Esophagus muscularis mucosa (tissue), 4 donors: ENCODE measurements around the gene FBXW12. TPM values are rescaled to one million over a fixed set of nuclear protein-coding genes. Genes with fewer than 3 reads are reported as not detected.

Experiments
- DNase-seq: peaks from one replicate; pipeline ENCODE4 v3.0.0-alpha.2; 2017; ENCODE audit errors: extremely low spot score
- H3K27ac ChIP-seq, 4 donors: fragments of 200-600 bp; sonication (generic); replicated peaks in 1 of 4; 1 replicate in 3 of 4; 2 replicates in 1 of 4; pipeline ENCODE4 v1.5.1; 2016 to 2019; ENCODE audit warnings: mild to moderate bottlenecking in 1 of 4
- H3K27me3 ChIP-seq, 4 donors: fragments of 200-600 bp; sonication (generic); one replicate each; pipeline versions ENCODE4 v1.5.1 to v1.6.0; 2016 to 2019
- H3K36me3 ChIP-seq, 4 donors: fragments of 200-600 bp; sonication (generic); one replicate each; pipeline ENCODE4 v1.5.1; 2016 to 2019
- H3K4me1 ChIP-seq, 4 donors: fragments of 200-600 bp; sonication (generic); one replicate each; pipeline ENCODE4 v1.5.1; 2016 to 2019
- H3K4me3 ChIP-seq, 4 donors: fragments of 200-600 bp; sonication (generic); 1 replicate in 2 of 4; 2 replicates in 2 of 4; pipeline ENCODE4 v1.5.1; 2016 to 2019; ENCODE audit warnings: mild to moderate bottlenecking in 4 of 4, moderate library complexity in 1 of 4
- H3K9me3 ChIP-seq, 4 donors: fragments of 200-600 bp; sonication (generic); 1 replicate in 3 of 4; 2 replicates in 1 of 4; pipeline ENCODE4 v1.5.1; 2016 to 2019
- CTCF ChIP-seq, 3 experiments: fragments of 200-600 bp in 2 of 3; fragments of 450-650 bp in 1 of 3; sonication (generic) in 2 of 3; IDR thresholded peaks; one replicate each; pipeline ENCODE4 v1.5.1; 2017 to 2019; ENCODE audit warnings: antibody characterized with exemption in 3 of 3, mild to moderate bottlenecking in 2 of 3, moderate library complexity in 1 of 3
- EP300 ChIP-seq: sonication (generic); formaldehyde crosslinking; IDR thresholded peaks from one replicate; pipeline ENCODE4 v1.6.1; 2017; ENCODE audit warnings: antibody characterized with exemption
- POLR2A ChIP-seq: fragments of 450-650 bp; IDR thresholded peaks from one replicate; pipeline ENCODE4 v1.6.1; 2017; ENCODE audit warnings: antibody characterized with exemption, moderate library complexity, mild to moderate bottlenecking, low read depth
- POLR2AphosphoS5 ChIP-seq, 2 donors: sonication (generic); formaldehyde crosslinking; IDR thresholded peaks; one replicate each; pipeline ENCODE4 v1.6.1; 2017; ENCODE audit warnings: antibody characterized with exemption in 2 of 2
- WGBS: methylation state at CpG from one replicate; pipeline ENCODE4 v1.1.5; 2018; 5-methylcytosine and 5-hydroxymethylcytosine counted together
- intact Hi-C: fragments of 100-400 bp; cut with DNase I; formaldehyde crosslinking; loops from one replicate; pipeline ENCODE4 v1.15.1; 2023
- total RNA-seq, 4 donors: library from RNA; depleted of rRNA; stranded (reverse); fragments of >200 nt; gene quantifications; one replicate each; pipeline versions ENCODE4 v1.1.0 to v1.2.1, GENCODE V29; 2016

Gene FBXW12
- total RNA-seq, 4 donors from 2014 or later, result 0.65 TPM; not detected in 3

- H3K36me3 ChIP-seq, result peaks cover 5 to 40% (median 21%) of the 10 kb centered on the region in 4 donors
- TF ChIP-seq POLR2AphosphoS5 (IDR thresholded peaks at IDR 0.05) (peak; percentile 29 to 50), POLR2A (no peak)
- intact Hi-C loops, result no loop called here
- H3K27me3 ChIP-seq, result no peaks in the 10 kb centered on the region
- H3K27ac ChIP-seq, result peak overlapping the region; percentile 93 to 99 (median 98)
- peak overlapping the region; percentile 7 to 89 (median 80) for H3K4me3 ChIP-seq
- H3K4me1 ChIP-seq, result peaks cover 52 to 87% (median 78%) of the 10 kb centered on the region in 4 donors
- no peak for DNase-seq
- no peaks in the 10 kb centered on the region for H3K9me3 ChIP-seq
- WGBS, result 43% methylated on average over 8 of the region's 13 CpGs
Measured at GRCh38 chr3:48425281-48425812, 53.3 kb downstream of the FBXW12 start.

- peaks cover 54 to 89% (median 87%) of the 10 kb centered on the region in 4 donors for H3K4me1 ChIP-seq
- TF ChIP-seq POLR2AphosphoS5 (IDR thresholded peaks at IDR 0.05), result peak; percentile 64 to 88
- TF ChIP-seq CTCF (IDR thresholded peaks at IDR 0.05), result no peak
- no peaks in the 10 kb centered on the region for H3K9me3 ChIP-seq
- intact Hi-C loops, result no loop called here
- H3K36me3 ChIP-seq, result peaks cover 0 to 29% (median 15%) of the 10 kb centered on the region in 4 donors
- DNase-seq, result no peak
- peak overlapping the region; percentile 77 to 92 (median 86) for H3K4me3 ChIP-seq
- WGBS, result 14% methylated on average over 7 of the region's 11 CpGs
- no peaks in the 10 kb centered on the region for H3K27me3 ChIP-seq
- H3K27ac ChIP-seq, result peak overlapping the region; percentile 93 to 99 (median 98)
Measured at GRCh38 chr3:48426401-48426909, 54.4 kb downstream of the FBXW12 start.

GRCh38 chr3:48426944-48427629 is 55.1 kb downstream of the FBXW12 start:
- peaks cover 52 to 90% (median 85%) of the 10 kb centered on the region in 4 donors for H3K4me1 ChIP-seq
- peak overlapping the region; percentile 93 to 99 (median 98) for H3K27ac ChIP-seq
- WGBS, result 48% methylated on average over 8 of the region's 8 CpGs
- peak overlapping the region; percentile 77 to 92 (median 86) for H3K4me3 ChIP-seq
- H3K9me3 ChIP-seq, result no peaks in the 10 kb centered on the region
- no peaks in the 10 kb centered on the region for H3K27me3 ChIP-seq
- DNase-seq, result no peak
- intact Hi-C loops, result no loop called here
- H3K36me3 ChIP-seq, result peaks cover 0 to 23% (median 14%) of the 10 kb centered on the region in 4 donors
- TF ChIP-seq CTCF (IDR thresholded peaks at IDR 0.05), result no peak
- TF ChIP-seq POLR2AphosphoS5 (IDR thresholded peaks at IDR 0.05), result no peak
- TF ChIP-seq POLR2A, result no peak

- TF ChIP-seq EP300 (no peak), CTCF (IDR thresholded peaks at IDR 0.05) (no peak), POLR2A (no peak), POLR2AphosphoS5 (IDR thresholded peaks at IDR 0.05) (peak in 1 of 2 donors; percentile 67)
- no peak for DNase-seq
- peaks cover 0 to 22% (median 16%) of the 10 kb centered on the region in 4 donors for H3K36me3 ChIP-seq
- peak overlapping the region; percentile 93 to 99 (median 98) for H3K27ac ChIP-seq
- H3K4me3 ChIP-seq, result peak overlapping the region; percentile 77 to 92 (median 86)
- no peaks in the 10 kb centered on the region for H3K9me3 ChIP-seq
- no peaks in the 10 kb centered on the region for H3K27me3 ChIP-seq
- intact Hi-C loops, result no loop called here
- 63% methylated on average over 9 of the region's 9 CpGs for WGBS
- H3K4me1 ChIP-seq, result peaks cover 53 to 89% (median 84%) of the 10 kb centered on the region in 4 donors
Measured at GRCh38 chr3:48427630-48427962, 55.6 kb downstream of the FBXW12 start.

GRCh38 chr3:48428088-48428571 is 56.1 kb downstream of the FBXW12 start:
- 50% methylated on average over 7 of the region's 7 CpGs for WGBS
- no peaks in the 10 kb centered on the region for H3K27me3 ChIP-seq
- peaks cover 58 to 89% (median 84%) of the 10 kb centered on the region in 4 donors for H3K4me1 ChIP-seq
- peak overlapping the region; percentile 77 to 92 (median 86) for H3K4me3 ChIP-seq
- intact Hi-C loops, result no loop called here
- H3K27ac ChIP-seq, result peak overlapping the region; percentile 93 to 99 (median 98)
- no peaks in the 10 kb centered on the region for H3K9me3 ChIP-seq
- peaks cover 0 to 22% (median 19%) of the 10 kb centered on the region in 4 donors for H3K36me3 ChIP-seq
- TF ChIP-seq POLR2AphosphoS5 (IDR thresholded peaks at IDR 0.05), result no peak
- TF ChIP-seq CTCF (IDR thresholded peaks at IDR 0.05), result no peak
- no peak for TF ChIP-seq POLR2A
- no peak for TF ChIP-seq EP300
- no peak for DNase-seq
